ENCODE measurements around the gene KLHL25.

- TF ChIP-seq EZH2phosphoT487 (IDR thresholded peaks at IDR 0.05; ENCODE audit: insufficient read depth, low read depth), result no peak
- TF ChIP-seq EZH2 (IDR thresholded peaks at IDR 0.05; ENCODE audit: insufficient read depth, poor library complexity, severe bottlenecking), result no peak
These were observed 22.8 kb downstream of the KLHL25 start for GRCh38 chr15:85771781-85772445.
